PFSK-1 (cell line): ENCODE data around the gene PEAK1.

ENCODE experiments used
- POLR2AphosphoS5 ChIP-seq: IDR thresholded peaks from 2 replicates; pipeline ENCODE4 v1.6.1; 2012; ENCODE audit warnings: low read depth, mild to moderate bottlenecking, control low read depth, low read length, moderate library complexity
- REST ChIP-seq, 2 experiments: IDR thresholded peaks; 2 replicates each; pipeline versions ENCODE4 v1.6.1 to v1.8.0; 2011 to 2012; ENCODE audit warnings: low read depth in 2 of 2, low read length in 2 of 2, control low read depth in 1 of 2, inconsistent platforms in 1 of 2, mild to moderate bottlenecking in 1 of 2, moderate library complexity in 1 of 2; ENCODE audit not compliant: insufficient read depth in 1 of 2
- SIN3A ChIP-seq: IDR thresholded peaks from 2 replicates; pipeline ENCODE4 v1.6.1; 2012; ENCODE audit warnings: mild to moderate bottlenecking, low read length, moderate library complexity, borderline replicate concordance; ENCODE audit not compliant: insufficient read depth
- TAF1 ChIP-seq: IDR thresholded peaks from 2 replicates; pipeline ENCODE4 v1.6.1; 2012; ENCODE audit warnings: low read length, control low read depth, borderline replicate concordance; ENCODE audit not compliant: insufficient read depth

DNA sequence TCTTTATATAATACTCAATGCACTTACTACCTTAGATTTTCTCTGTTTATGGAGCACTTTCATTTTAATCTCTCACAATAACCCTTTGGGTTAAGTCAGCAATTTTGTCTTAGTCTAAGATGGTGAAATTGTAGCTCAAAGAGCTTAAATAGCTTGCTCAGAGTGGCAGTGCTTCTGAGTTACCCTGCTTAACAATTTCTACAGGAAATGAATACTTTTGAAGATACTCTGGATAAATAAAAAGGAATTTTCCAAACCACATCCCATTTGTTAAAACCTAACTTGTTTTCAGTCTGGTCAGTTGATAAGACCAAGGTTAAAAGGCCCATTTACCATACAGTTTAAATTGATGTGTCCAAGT, 38.0 kb upstream of the PEAK1 start:
- TF ChIP-seq SIN3A, result no peak
- TF ChIP-seq TAF1, result no peak
- TF ChIP-seq REST (IDR thresholded peaks at IDR 0.05; ENCODE audit: insufficient read depth in 1 of 2, low read depth in 2 of 2, low read length in 2 of 2), result no peak
- TF ChIP-seq POLR2AphosphoS5, result no peak
